Tibial artery (tissue), 4 donors: Measurements from ENCODE around the gene TMUB1.
A peak's percentile ranks its signal among the peaks of the same experiment; 100 is the strongest.

Experiments used
- DNase-seq, 2 donors: peaks; one replicate each; pipeline ENCODE4 v3.0.0-alpha.2; 2019
- H3K27ac ChIP-seq, 2 donors: fragments of 200-600 bp; sonication (generic) in 1 of 2; 1 replicate in 1 of 2; 2 replicates in 1 of 2; pipeline ENCODE4 v1.5.1; 2018 to 2019; ENCODE audit warnings: mild to moderate bottlenecking in 1 of 2
- H3K27me3 ChIP-seq, 2 donors: fragments of 200-600 bp; sonication (generic) in 1 of 2; one replicate each; pipeline versions ENCODE4 v1.5.1 to v1.6.0; 2016 to 2019
- H3K36me3 ChIP-seq, 3 donors: fragments of 200-600 bp; sonication (generic) in 2 of 3; one replicate each; pipeline ENCODE4 v1.5.1; 2016 to 2019; ENCODE audit warnings: mild to moderate bottlenecking in 2 of 3
- H3K4me1 ChIP-seq, 4 donors: fragments of 200-600 bp; sonication (generic) in 2 of 4; 1 replicate in 3 of 4; 2 replicates in 1 of 4; pipeline ENCODE4 v1.5.1; 2016 to 2019
- H3K4me3 ChIP-seq, 2 donors: fragments of 200-600 bp; sonication (generic) in 1 of 2; 1 replicate in 1 of 2; 2 replicates in 1 of 2; pipeline ENCODE4 v1.5.1; 2018 to 2019; ENCODE audit warnings: mild to moderate bottlenecking in 2 of 2
- H3K9me3 ChIP-seq, 3 donors: fragments of 200-600 bp; sonication (generic) in 1 of 3; one replicate each; pipeline ENCODE4 v1.5.1; 2016 to 2019
- CTCF ChIP-seq, 2 experiments: fragments of 200-600 bp in 1 of 2; fragments of 450-650 bp in 1 of 2; IDR thresholded peaks; one replicate each; pipeline ENCODE4 v1.5.1; 2017 to 2019; ENCODE audit warnings: antibody characterized with exemption in 2 of 2, mild to moderate bottlenecking in 1 of 2, moderate library complexity in 1 of 2
- intact Hi-C: fragments of 100-400 bp; cut with DNase I; formaldehyde crosslinking; loops from one replicate; pipeline ENCODE4 v1.15.0; 2023; ENCODE audit warnings: low total_unique reads

The TMUB1 gene

GRCh38 chr7:151061213-151062110 is 21.8 kb downstream of the TMUB1 start:
- intact Hi-C loops = no loop called here
- no peak for DNase-seq
- peaks cover 23 to 27% (median 24%) of the 10 kb centered on the region in 3 donors for H3K36me3 ChIP-seq
- peaks cover 0 to 60% (median 52%) of the 10 kb centered on the region in 4 donors for H3K4me1 ChIP-seq
- no peaks in the 10 kb centered on the region for H3K9me3 ChIP-seq
- H3K27me3 ChIP-seq = no peaks in the 10 kb centered on the region
- TF ChIP-seq CTCF (IDR thresholded peaks at IDR 0.05) = no peak
- H3K4me3 ChIP-seq = peak overlapping the region; percentile 65 to 81
- peak overlapping the region; percentile 91 to 98 for H3K27ac ChIP-seq

GRCh38 chr7:151060416-151061212 is 22.7 kb downstream of the TMUB1 start:
- Histone ChIP-seq H3K9me3 (no peaks in the 10 kb centered on the region), H3K27me3 (no peaks in the 10 kb centered on the region), H3K36me3 (peaks cover 15 to 19% (median 15%) of the 10 kb centered on the region in 3 donors), H3K4me1 (peaks cover 0 to 61% (median 52%) of the 10 kb centered on the region in 4 donors), H3K27ac (peak overlapping the region; percentile 91 to 98), H3K4me3 (peak overlapping the region; percentile 65 to 81)
- DNase-seq = peak in 1 of 2 donors; percentile 80
- intact Hi-C loops = no loop called here
- no peak for TF ChIP-seq CTCF (IDR thresholded peaks at IDR 0.05)

- H3K27ac ChIP-seq = peak overlapping the region; percentile 91 to 98
- intact Hi-C loops = no loop called here
- no peaks in the 10 kb centered on the region for H3K9me3 ChIP-seq
- H3K36me3 ChIP-seq = peaks cover 9 to 13% (median 10%) of the 10 kb centered on the region in 3 donors
- no peaks in the 10 kb centered on the region for H3K27me3 ChIP-seq
- peak in 1 of 2 experiments; percentile 3 for TF ChIP-seq CTCF (IDR thresholded peaks at IDR 0.05)
- no peak for DNase-seq
- peak overlapping the region; percentile 65 to 81 for H3K4me3 ChIP-seq
- peaks cover 0 to 61% (median 52%) of the 10 kb centered on the region in 4 donors for H3K4me1 ChIP-seq
Measured at GRCh38 chr7:151060113-151060415, 23.2 kb downstream of the TMUB1 start.

GRCh38 chr7:151059367-151060112 is 23.8 kb downstream of the TMUB1 start, which contains the start of gene SLC4A2:
Gene SLC4A2 (plus strand): TSS chr7:151059589. CDS start chr7:151061988, 2,399 bp downstream.
- H3K4me1 ChIP-seq = peaks cover 0 to 61% (median 52%) of the 10 kb centered on the region in 4 donors
- intact Hi-C loops = loop anchor here (2.0 kb wide), 2 partner anchors 27 to 31 kb away; partner anchors contain the start of genes ABCB8 and AGAP3
- peak within 1 kb of the TSS; percentile 65 to 81 for H3K4me3 ChIP-seq
- H3K27me3 ChIP-seq = no peaks in the 10 kb centered on the region
- no peaks in the 10 kb centered on the region for H3K9me3 ChIP-seq
- peak within 1 kb of the TSS; percentile 91 to 98 for H3K27ac ChIP-seq
- H3K36me3 ChIP-seq = peaks cover 4 to 8% (median 4%) of the 10 kb centered on the region in 3 donors
- DNase-seq = peak; percentile 77 to 92
- peak; percentile 42 to 45 for TF ChIP-seq CTCF (IDR thresholded peaks at IDR 0.05)
